ENCODE data around the gene SOWAHA. TPM values are rescaled to one million over a fixed set of nuclear protein-coding genes. Genes with fewer than 3 reads are reported as not detected.

Gene SOWAHA
- total and polyA plus RNA-seq, 2 donors (not counting 3 experiments of a cell fraction or from before 2014, with no cell fraction given) = not detected

GRCh38 chr5:132839426-132840301, 26.6 kb downstream of the SOWAHA start:
- no peaks in the 10 kb centered on the region for H3K27me3 ChIP-seq (ENCODE audit: control insufficient read depth in 2 of 2, insufficient read depth in 2 of 2, low read length in 2 of 2)
- no peaks in the 10 kb centered on the region for H3K9me3 ChIP-seq (replicated peaks; ENCODE audit: control insufficient read depth, insufficient read depth, low read length)
- peak overlapping the region in 1 of 3 experiments; percentile 13 for H3K4me3 ChIP-seq (replicated peaks in 1 of 3; ENCODE audit: insufficient read depth in 1 of 3, low read depth in 1 of 3, low read length in 3 of 3)
- intact Hi-C loops (cut with micrococcal nuclease) = loop anchor here (1.0 kb wide), 2 partner anchors 9 to 27 kb away; partner anchors contain the start of genes GDF9, SHROOM1 and UQCRQ
- H3K79me2 ChIP-seq (ENCODE audit: control insufficient read depth, insufficient read depth, low read length) = no peaks in the 10 kb centered on the region
- no peak for FAIRE-seq
- H3K9ac ChIP-seq (replicated peaks; ENCODE audit: extremely low read depth, insufficient read depth, low read length) = peak overlapping the region; percentile 35
- TF ChIP-seq JUN (IDR thresholded peaks at IDR 0.05; ENCODE audit: borderline replicate concordance, insufficient read depth, insufficient read length, low read depth) = peak; percentile 16
- TF ChIP-seq FOS (IDR thresholded peaks at IDR 0.05; ENCODE audit: borderline replicate concordance, insufficient read depth, low read length) = peak; percentile 38
- no peak for TF ChIP-seq GATA2 (IDR thresholded peaks at IDR 0.05; ENCODE audit: insufficient read depth, insufficient read length, low read depth, low read length)
- peak overlapping the region; percentile 59 for H3K4me2 ChIP-seq (ENCODE audit: insufficient read depth, low read length)
- H2AFZ ChIP-seq (ENCODE audit: low read depth, low read length) = peak overlapping the region; percentile 90
- H3K36me3 ChIP-seq (ENCODE audit: control insufficient read depth in 2 of 2, extremely low read depth in 1 of 2, insufficient read depth in 2 of 2, low read length in 2 of 2) = no peaks in the 10 kb centered on the region
- CTCF ChIA-PET = interaction anchor here (1.0 to 2.2 kb wide), 7 partner anchors 9 to 44 kb away, joined by 3 to 10 read pairs (median 7); partner anchors contain the start of genes GDF9, SHROOM1 and UQCRQ
- peak; percentile 93 for DNase-seq (ENCODE audit: low read depth, low spot score)
- no peaks in the 10 kb centered on the region for H4K20me1 ChIP-seq (replicated peaks; ENCODE audit: control insufficient read depth, extremely low read depth, insufficient read depth, low read length)
- peaks cover 22% of the 10 kb centered on the region for H3K4me1 ChIP-seq (ENCODE audit: control insufficient read depth, extremely low read depth, insufficient read depth, low read length)
- BruUV-seq (replicated peaks) = TSS peak; percentile 50
- H3K9me1 ChIP-seq (replicated peaks; ENCODE audit: control insufficient read depth, extremely low read depth, insufficient read depth, low read length) = no peaks in the 10 kb centered on the region
- H3K27ac ChIP-seq (ENCODE audit: insufficient read depth, low read depth, low read length) = peak overlapping the region; percentile 76
- POLR2A ChIA-PET = interaction anchor here (0.7 kb wide), 1 partner anchor 76 kb away, joined by 3 read pairs; no protein-coding TSS in a partner anchor
- dilution Hi-C loops (cut with MboI; ENCODE audit: extremely low pct_ligation_motif_present, low sequenced_read_pairs) = no loop called here

DNA sequence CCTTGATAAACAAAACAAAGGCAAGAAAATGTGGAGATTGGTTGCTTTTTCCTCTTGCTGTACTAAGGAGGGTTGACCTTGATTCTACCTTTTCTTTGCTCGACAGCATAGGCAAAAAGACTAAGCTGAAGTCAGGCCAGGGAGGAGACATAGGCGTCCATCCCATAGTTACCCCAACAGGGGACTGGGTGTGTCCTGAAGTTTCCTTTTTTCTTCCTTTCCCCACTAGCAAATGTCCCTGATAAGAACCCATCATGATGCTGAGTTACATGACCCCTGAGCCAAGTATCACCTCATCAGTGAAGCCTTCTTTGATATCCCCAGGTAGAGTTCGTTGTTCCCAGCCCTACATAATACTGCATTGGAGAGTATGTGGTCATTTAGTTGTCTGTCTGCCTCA, 27.2 kb downstream of the SOWAHA start:
- H3K9ac ChIP-seq (replicated peaks; ENCODE audit: extremely low read depth, insufficient read depth, low read length) = peak overlapping the region; percentile 35
- H2AFZ ChIP-seq (ENCODE audit: low read depth, low read length) = peak overlapping the region; percentile 90
- no TSS peak for BruUV-seq (replicated peaks)
- H3K36me3 ChIP-seq (ENCODE audit: control insufficient read depth in 2 of 2, extremely low read depth in 1 of 2, insufficient read depth in 2 of 2, low read length in 2 of 2) = no peaks in the 10 kb centered on the region
- H3K9me3 ChIP-seq (replicated peaks; ENCODE audit: control insufficient read depth, insufficient read depth, low read length) = no peaks in the 10 kb centered on the region
- dilution Hi-C loops (cut with MboI; ENCODE audit: extremely low pct_ligation_motif_present, low sequenced_read_pairs) (no loop called here), intact Hi-C loops (cut with micrococcal nuclease) (loop anchor here (1.0 kb wide), 1 partner anchor 26 kb away; the partner anchor contains the start of genes GDF9 and UQCRQ)
- POLR2A ChIA-PET = no interaction called here
- H3K9me1 ChIP-seq (replicated peaks; ENCODE audit: control insufficient read depth, extremely low read depth, insufficient read depth, low read length) = no peaks in the 10 kb centered on the region
- peak overlapping the region; percentile 59 for H3K4me2 ChIP-seq (ENCODE audit: insufficient read depth, low read length)
- H3K27me3 ChIP-seq (ENCODE audit: control insufficient read depth in 2 of 2, insufficient read depth in 2 of 2, low read length in 2 of 2) = no peaks in the 10 kb centered on the region
- peak; percentile 93 for FAIRE-seq
- H4K20me1 ChIP-seq (replicated peaks; ENCODE audit: control insufficient read depth, extremely low read depth, insufficient read depth, low read length) = no peaks in the 10 kb centered on the region
- TF ChIP-seq POLR2AphosphoS5 (IDR thresholded peaks at IDR 0.05; ENCODE audit: insufficient read depth, low read depth, low read length) (no peak), MYC (IDR thresholded peaks at IDR 0.05; ENCODE audit: low read depth, low read length) (no peak), EZH2 (IDR thresholded peaks at IDR 0.05; ENCODE audit: borderline replicate concordance, low read depth, low read length, severe bottlenecking) (no peak), JUN (IDR thresholded peaks at IDR 0.05; ENCODE audit: borderline replicate concordance, insufficient read depth, insufficient read length, low read depth) (no peak), GATA2 (IDR thresholded peaks at IDR 0.05; ENCODE audit: insufficient read depth, insufficient read length, low read depth, low read length) (no peak), MAX (IDR thresholded peaks at IDR 0.05; ENCODE audit: insufficient read depth, insufficient read length) (no peak), FOS (IDR thresholded peaks at IDR 0.05; ENCODE audit: borderline replicate concordance, insufficient read depth, low read length) (no peak), POLR2A (IDR thresholded peaks at IDR 0.05; ENCODE audit: low read depth, low read length) (no peak)
- TF ChIP-seq, protein P1, sequence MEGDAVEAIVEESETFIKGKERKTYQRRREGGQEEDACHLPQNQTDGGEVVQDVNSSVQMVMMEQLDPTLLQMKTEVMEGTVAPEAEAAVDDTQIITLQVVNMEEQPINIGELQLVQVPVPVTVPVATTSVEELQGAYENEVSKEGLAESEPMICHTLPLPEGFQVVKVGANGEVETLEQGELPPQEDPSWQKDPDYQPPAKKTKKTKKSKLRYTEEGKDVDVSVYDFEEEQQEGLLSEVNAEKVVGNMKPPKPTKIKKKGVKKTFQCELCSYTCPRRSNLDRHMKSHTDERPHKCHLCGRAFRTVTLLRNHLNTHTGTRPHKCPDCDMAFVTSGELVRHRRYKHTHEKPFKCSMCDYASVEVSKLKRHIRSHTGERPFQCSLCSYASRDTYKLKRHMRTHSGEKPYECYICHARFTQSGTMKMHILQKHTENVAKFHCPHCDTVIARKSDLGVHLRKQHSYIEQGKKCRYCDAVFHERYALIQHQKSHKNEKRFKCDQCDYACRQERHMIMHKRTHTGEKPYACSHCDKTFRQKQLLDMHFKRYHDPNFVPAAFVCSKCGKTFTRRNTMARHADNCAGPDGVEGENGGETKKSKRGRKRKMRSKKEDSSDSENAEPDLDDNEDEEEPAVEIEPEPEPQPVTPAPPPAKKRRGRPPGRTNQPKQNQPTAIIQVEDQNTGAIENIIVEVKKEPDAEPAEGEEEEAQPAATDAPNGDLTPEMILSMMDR (IDR thresholded peaks at IDR 0.05; ENCODE audit: extremely low read depth in 1 of 2, insufficient read depth in 1 of 2, low read depth in 1 of 2, low read length in 2 of 2) = no peak
- H3K4me3 ChIP-seq (replicated peaks in 1 of 3; ENCODE audit: insufficient read depth in 1 of 3, low read depth in 1 of 3, low read length in 3 of 3) = no peak overlapping the region
- H3K4me1 ChIP-seq (ENCODE audit: control insufficient read depth, extremely low read depth, insufficient read depth, low read length) = peaks cover 22% of the 10 kb centered on the region
- H3K79me2 ChIP-seq (ENCODE audit: control insufficient read depth, insufficient read depth, low read length) = no peaks in the 10 kb centered on the region
- peak overlapping the region; percentile 76 for H3K27ac ChIP-seq (ENCODE audit: insufficient read depth, low read depth, low read length)
- no peak for DNase-seq (ENCODE audit: low read depth, low spot score)
- CTCF ChIA-PET = interaction anchor here (1.0 to 2.2 kb wide), 7 partner anchors 9 to 26 kb away, joined by 3 to 10 read pairs (median 4); partner anchors contain the start of genes GDF9, SHROOM1 and UQCRQ

Measured in endothelial cell of umbilical vein (primary cell).